Measurements from ENCODE around the gene AFAP1. TPM values are rescaled to one million over a fixed set of nuclear protein-coding genes. Genes with fewer than 3 reads are reported as not detected.

The AFAP1 gene
- total and polyA plus RNA-seq, 2 donors (not counting 1 experiment from before 2014, with no cell fraction given): 0.03 to 0.44 TPM

DNA sequence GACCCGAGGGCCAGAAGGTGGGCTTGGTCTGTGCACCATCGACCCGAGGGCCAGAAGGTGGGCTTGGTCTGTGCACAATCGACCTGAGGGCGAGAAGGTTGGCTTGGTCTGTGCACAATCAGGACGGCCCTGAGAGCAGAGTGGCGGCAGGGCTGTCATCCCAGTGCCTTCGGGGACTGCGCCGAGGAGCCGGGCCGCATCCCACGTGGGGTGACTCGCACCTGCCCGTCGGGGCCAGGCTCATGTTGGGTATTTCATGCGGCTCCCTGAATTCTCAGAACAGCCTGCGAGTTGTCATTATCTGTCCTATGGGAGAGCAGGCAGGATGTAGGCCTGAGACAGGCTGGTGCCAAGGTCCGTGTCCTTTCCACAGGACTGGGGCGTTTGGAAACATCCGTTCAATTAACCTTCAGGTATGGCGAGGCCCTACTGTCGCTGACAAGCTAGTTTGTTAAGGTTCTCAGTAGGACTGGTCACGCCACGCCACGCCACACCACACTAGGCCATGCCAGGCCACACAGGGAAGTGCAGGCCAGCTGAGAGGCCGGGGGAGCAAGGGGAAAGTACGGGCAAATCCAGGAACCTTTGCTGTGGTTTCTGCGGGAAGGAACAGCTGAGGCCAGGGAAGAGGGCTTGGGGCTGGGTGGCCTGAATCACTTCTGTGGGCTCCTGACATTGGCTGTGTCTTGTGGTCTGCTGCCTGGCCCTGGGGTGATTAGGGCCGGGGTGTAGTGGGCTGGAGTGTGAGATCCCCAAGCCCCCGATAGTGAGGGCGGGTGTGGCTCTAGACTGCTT, 182.9 kb downstream of the AFAP1 start:
- Histone ChIP-seq H3K36me3 (replicated peaks in 1 of 2; ENCODE audit: control extremely low read depth in 1 of 2, control insufficient read depth in 1 of 2, extremely low read depth in 1 of 2, insufficient read depth in 2 of 2, low read length in 1 of 2) (no peaks in the 10 kb centered on the region), H2AFZ (ENCODE audit: insufficient read depth, low read depth, low read length, poor library complexity, severe bottlenecking) (no peak overlapping the region), H4K20me1 (ENCODE audit: control insufficient read depth, insufficient read depth, low read length, poor library complexity, severe bottlenecking) (no peaks in the 10 kb centered on the region), H3K9me3 (ENCODE audit: control extremely low read depth in 1 of 3, control insufficient read depth in 2 of 3, insufficient read depth in 1 of 3, low read length in 2 of 3) (peaks cover 0 to 4% (median 0%) of the 10 kb centered on the region in 3 donors), H3K4me1 (ENCODE audit: control insufficient read depth in 2 of 2, insufficient read depth in 2 of 2, low read length in 2 of 2) (no peaks in the 10 kb centered on the region), H3K4me2 (replicated peaks; ENCODE audit: low read depth, low read length, poor library complexity, severe bottlenecking) (no peak overlapping the region), H3K27me3 (replicated peaks in 1 of 4; ENCODE audit: control extremely low read depth in 1 of 4, control insufficient read depth in 3 of 4, insufficient read depth in 4 of 4, low read length in 3 of 4) (no peaks in the 10 kb centered on the region), H3K4me3 (ENCODE audit: control extremely low read depth in 1 of 5, extremely low read depth in 1 of 5, insufficient read depth in 1 of 5, low read depth in 2 of 5, low read length in 4 of 5) (no peak overlapping the region), H3K9ac (ENCODE audit: low read length) (no peak overlapping the region), H3K79me2 (ENCODE audit: control insufficient read depth, insufficient read depth, low read length) (no peaks in the 10 kb centered on the region), H3K27ac (ENCODE audit: low read length in 2 of 2) (no peak overlapping the region)
- no peak overlapping the region for H3K27ac Mint-ChIP-seq
- ChIA-PET CTCF (interaction anchor here (1.2 kb wide), 1 partner anchor 11 kb away, joined by 3 read pairs; no protein-coding TSS in a partner anchor), POLR2A (no interaction called here)
- no peaks in the 10 kb centered on the region for H3K9me3 Mint-ChIP-seq (ENCODE audit: insufficient read depth)
- TF ChIP-seq, protein P1, sequence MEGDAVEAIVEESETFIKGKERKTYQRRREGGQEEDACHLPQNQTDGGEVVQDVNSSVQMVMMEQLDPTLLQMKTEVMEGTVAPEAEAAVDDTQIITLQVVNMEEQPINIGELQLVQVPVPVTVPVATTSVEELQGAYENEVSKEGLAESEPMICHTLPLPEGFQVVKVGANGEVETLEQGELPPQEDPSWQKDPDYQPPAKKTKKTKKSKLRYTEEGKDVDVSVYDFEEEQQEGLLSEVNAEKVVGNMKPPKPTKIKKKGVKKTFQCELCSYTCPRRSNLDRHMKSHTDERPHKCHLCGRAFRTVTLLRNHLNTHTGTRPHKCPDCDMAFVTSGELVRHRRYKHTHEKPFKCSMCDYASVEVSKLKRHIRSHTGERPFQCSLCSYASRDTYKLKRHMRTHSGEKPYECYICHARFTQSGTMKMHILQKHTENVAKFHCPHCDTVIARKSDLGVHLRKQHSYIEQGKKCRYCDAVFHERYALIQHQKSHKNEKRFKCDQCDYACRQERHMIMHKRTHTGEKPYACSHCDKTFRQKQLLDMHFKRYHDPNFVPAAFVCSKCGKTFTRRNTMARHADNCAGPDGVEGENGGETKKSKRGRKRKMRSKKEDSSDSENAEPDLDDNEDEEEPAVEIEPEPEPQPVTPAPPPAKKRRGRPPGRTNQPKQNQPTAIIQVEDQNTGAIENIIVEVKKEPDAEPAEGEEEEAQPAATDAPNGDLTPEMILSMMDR (IDR thresholded peaks at IDR 0.05): no peak
- no peak for TF ChIP-seq EZH2 (IDR thresholded peaks at IDR 0.05; ENCODE audit: borderline replicate concordance, insufficient read depth, low read depth, low read length, poor library complexity, severe bottlenecking)
- intact Hi-C loops (cut with micrococcal nuclease): no loop called here
- H3K27me3 Mint-ChIP-seq: peaks cover 3% of the 10 kb centered on the region
- H3K4me3 Mint-ChIP-seq: no peak overlapping the region
- H3K4me1 Mint-ChIP-seq: peaks cover 4% of the 10 kb centered on the region
- WGBS (ENCODE audit: insufficient coverage): 85% methylated on average over 32 of the region's 32 CpGs
- no peak for ATAC-seq (ENCODE audit: low read depth)
- no peak for DNase-seq

DNA sequence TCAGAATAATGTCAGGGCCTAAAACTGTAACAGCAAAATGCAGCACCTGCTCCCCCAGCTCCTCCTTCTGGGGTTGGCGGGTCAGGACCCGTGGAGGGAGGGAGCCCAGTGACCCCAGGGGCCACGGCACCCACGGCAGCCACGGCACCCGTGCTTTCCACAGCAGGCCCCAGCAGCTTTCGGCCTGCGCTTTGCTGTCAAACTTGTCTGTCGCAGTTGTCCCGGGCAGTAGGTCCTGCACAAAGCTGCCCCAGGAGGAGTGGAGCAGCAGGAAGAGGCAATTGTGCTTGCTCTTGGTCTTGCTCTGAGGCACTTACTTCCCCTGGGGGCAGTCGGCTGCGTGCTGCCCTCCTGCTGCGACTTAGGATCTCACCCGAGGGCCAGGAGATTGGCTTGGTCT, 183.6 kb downstream of the AFAP1 start:
- no peak overlapping the region for H3K9ac ChIP-seq (ENCODE audit: low read length)
- CTCF ChIA-PET: no interaction called here
- Mint-ChIP-seq H3K9me3 (ENCODE audit: insufficient read depth) (no peaks in the 10 kb centered on the region), H3K27ac (no peak overlapping the region), H3K27me3 (peaks cover 3% of the 10 kb centered on the region), H3K4me1 (peaks cover 4% of the 10 kb centered on the region), H3K4me3 (no peak overlapping the region)
- TF ChIP-seq, protein P1 (IDR thresholded peaks at IDR 0.05): no peak
- no peak for TF ChIP-seq EZH2 (IDR thresholded peaks at IDR 0.05; ENCODE audit: borderline replicate concordance, insufficient read depth, low read depth, low read length, poor library complexity, severe bottlenecking)
- peaks cover 0 to 3% (median 0%) of the 10 kb centered on the region in 3 donors for H3K9me3 ChIP-seq (ENCODE audit: control extremely low read depth in 1 of 3, control insufficient read depth in 2 of 3, insufficient read depth in 1 of 3, low read length in 2 of 3)
- no peak overlapping the region for H3K4me2 ChIP-seq (replicated peaks; ENCODE audit: low read depth, low read length, poor library complexity, severe bottlenecking)
- no peaks in the 10 kb centered on the region for H3K36me3 ChIP-seq (replicated peaks in 1 of 2; ENCODE audit: control extremely low read depth in 1 of 2, control insufficient read depth in 1 of 2, extremely low read depth in 1 of 2, insufficient read depth in 2 of 2, low read length in 1 of 2)
- no peak overlapping the region for H3K27ac ChIP-seq (ENCODE audit: low read length in 2 of 2)
- no peaks in the 10 kb centered on the region for H3K79me2 ChIP-seq (ENCODE audit: control insufficient read depth, insufficient read depth, low read length)
- no peaks in the 10 kb centered on the region for H3K27me3 ChIP-seq (replicated peaks in 1 of 4; ENCODE audit: control extremely low read depth in 1 of 4, control insufficient read depth in 3 of 4, insufficient read depth in 4 of 4, low read length in 3 of 4)
- DNase-seq (no peak), ATAC-seq (ENCODE audit: low read depth) (no peak)
- H3K4me3 ChIP-seq (ENCODE audit: control extremely low read depth in 1 of 5, extremely low read depth in 1 of 5, insufficient read depth in 1 of 5, low read depth in 2 of 5, low read length in 4 of 5): no peak overlapping the region
- H2AFZ ChIP-seq (ENCODE audit: insufficient read depth, low read depth, low read length, poor library complexity, severe bottlenecking): no peak overlapping the region
- POLR2A ChIA-PET: no interaction called here
- no peaks in the 10 kb centered on the region for H3K4me1 ChIP-seq (ENCODE audit: control insufficient read depth in 2 of 2, insufficient read depth in 2 of 2, low read length in 2 of 2)
- no peaks in the 10 kb centered on the region for H4K20me1 ChIP-seq (ENCODE audit: control insufficient read depth, insufficient read depth, low read length, poor library complexity, severe bottlenecking)
- intact Hi-C loops (cut with micrococcal nuclease): no loop called here
- 92% methylated on average over 14 of the region's 14 CpGs for WGBS (ENCODE audit: insufficient coverage)

Data from B cell (primary cell).